PC-3 (cell line): Measurements from ENCODE around the gene EBF4. TPM values are rescaled to one million over a fixed set of nuclear protein-coding genes. Genes with fewer than 3 reads are reported as not detected.

ENCODE experiments used
- ATAC-seq: fragments of 200-7000 bp; cut with Tn5 transposase; 2 replicates; pipeline ENCODE4 v1.9.1; 2020; ENCODE audit warnings: mild to moderate bottlenecking, moderate library complexity
- BruUV-seq: library from RNA; stranded (reverse); fragments of 400-500 nt; replicated peaks from 2 replicates; lab custom pipeline; 2021; lab: Mats Ljungman, UMichigan
- CTCF ChIA-PET: fragments of 300-600 bp; sonication (Branson Sonifier 250); formaldehyde crosslinking; loops from one replicate; lab custom pipeline; 2022; ENCODE audit warnings: antibody characterized with exemption; lab: Charles Lee
- POLR2A ChIA-PET: fragments of 300-600 bp; sonication (Branson Sonifier 250); formaldehyde crosslinking; loops from one replicate; lab custom pipeline; 2022; ENCODE audit warnings: antibody characterized with exemption; ENCODE audit not compliant: unreplicated experiment; lab: Charles Lee
- DNase-seq: peaks from one replicate; pipeline ENCODE4 v3.0.0-alpha.2; 2015
- H2AFZ ChIP-seq: fragments of 300-600 bp; sonication (generic); 2 replicates; pipeline ENCODE4 v1.6.0; 2016; ENCODE audit warnings: antibody characterized with exemption, low read length
- H3F3A ChIP-seq: fragments of 300-600 bp; sonication (generic); one replicate; pipeline ENCODE4 v1.6.0; 2017; ENCODE audit warnings: antibody characterized with exemption, low read length, control low read depth, mild to moderate bottlenecking; ENCODE audit not compliant: unreplicated experiment
- H3K27ac ChIP-seq: fragments of 300-600 bp; sonication (generic); 2 replicates; pipeline ENCODE4 v1.5.1; 2016; ENCODE audit warnings: mild to moderate bottlenecking, low read length
- H3K27me3 ChIP-seq: fragments of 300-600 bp; sonication (generic); 2 replicates; pipeline ENCODE4 v1.6.1; 2016; ENCODE audit warnings: low read length, mixed read lengths
- H3K36me3 ChIP-seq: fragments of 300-600 bp; sonication (generic); 2 replicates; pipeline ENCODE4 v1.6.1; 2016; ENCODE audit warnings: low read depth, mixed run types, low read length, mixed read lengths
- H3K4me1 ChIP-seq: fragments of 300-600 bp; sonication (generic); 2 replicates; pipeline ENCODE4 v1.5.1; 2016; ENCODE audit warnings: low read length; ENCODE audit not compliant: insufficient read depth
- H3K4me2 ChIP-seq: fragments of 300-600 bp; sonication (generic); 2 replicates; pipeline ENCODE4 v1.6.0; 2016; ENCODE audit warnings: low read length
- H3K4me3 ChIP-seq: fragments of 300-600 bp; sonication (generic); 2 replicates; pipeline ENCODE4 v1.5.1; 2016; ENCODE audit warnings: mild to moderate bottlenecking, low read length, mixed read lengths
- H3K79me2 ChIP-seq: fragments of 300-600 bp; sonication (generic); 2 replicates; pipeline ENCODE4 v1.6.1; 2017; ENCODE audit warnings: low read length, mixed read lengths
- H3K9ac ChIP-seq: fragments of 300-600 bp; sonication (generic); 2 replicates; pipeline ENCODE4 v1.6.0; 2016; ENCODE audit warnings: mild to moderate bottlenecking, low read length
- H3K9me2 ChIP-seq: fragments of 300-600 bp; sonication (generic); replicated peaks from 2 replicates; pipeline ENCODE4 v1.6.1; 2016; ENCODE audit warnings: mixed run types, low read length, mixed read lengths
- H3K9me3 ChIP-seq: fragments of 300-600 bp; sonication (generic); 2 replicates; pipeline ENCODE4 v1.6.1; 2016; ENCODE audit warnings: low read length, mixed read lengths
- H4K20me1 ChIP-seq: fragments of 300-600 bp; sonication (generic); 2 replicates; pipeline ENCODE4 v1.6.1; 2016; ENCODE audit warnings: low read length, mixed read lengths
- CTCF ChIP-seq: fragments of 300-600 bp; sonication (generic); conservative IDR thresholded peaks from 2 replicates; pipeline ENCODE4 v1.5.1; 2017; ENCODE audit warnings: antibody characterized with exemption, low read depth, mild to moderate bottlenecking, low read length
- EZH2 ChIP-seq: fragments of 300-600 bp; sonication (generic); IDR thresholded peaks from one replicate; pipeline ENCODE4 v1.6.1; 2017; ENCODE audit warnings: antibody characterized with exemption, mild to moderate bottlenecking, low read length; ENCODE audit not compliant: unreplicated experiment
- EZH2phosphoT487 ChIP-seq: fragments of 300-600 bp; sonication (generic); IDR thresholded peaks from 2 replicates; pipeline ENCODE4 v1.6.1; 2018; ENCODE audit warnings: mild to moderate bottlenecking, antibody characterized with exemption, low read length, borderline replicate concordance
- intact Hi-C: fragments of 100-400 bp; cut with micrococcal nuclease; formaldehyde crosslinking; loops from 2 replicates; pipeline ENCODE4 v1.9.0; 2023
- total RNA-seq: library from RNA; depleted of rRNA; stranded (reverse); fragments of >200 nt; gene quantifications from 2 replicates; pipeline ENCODE4 v1.2.3, GENCODE V29; 2014

Gene EBF4
- total RNA-seq, 1 experiment from 2014 or later: 1.8 TPM

- Histone ChIP-seq H3K9me3 (no peaks in the 10 kb centered on the region), H3K9ac (no peak overlapping the region), H3K27me3 (peaks cover 29% of the 10 kb centered on the region), H3K4me2 (no peak overlapping the region), H3K36me3 (no peaks in the 10 kb centered on the region), H3K4me3 (no peak overlapping the region), H3K27ac (no peak overlapping the region), H3K4me1 (no peaks in the 10 kb centered on the region), H3K79me2 (no peaks in the 10 kb centered on the region), H3K9me2 (no peaks in the 10 kb centered on the region), H4K20me1 (no peaks in the 10 kb centered on the region), H3F3A (no peaks in the 10 kb centered on the region), H2AFZ (no peak overlapping the region)
- POLR2A ChIA-PET: no interaction called here
- CTCF ChIA-PET: no interaction called here
- ATAC-seq: no peak
- intact Hi-C loops: no loop called here
- TF ChIP-seq EZH2: no peak
- no peak for TF ChIP-seq EZH2phosphoT487
- no peak for TF ChIP-seq CTCF
- DNase-seq: no peak
- no TSS peak for BruUV-seq
Measured at GRCh38 chr20:2706688-2707352, 14.2 kb downstream of the EBF4 start.

GRCh38 chr20:2707353-2708072 lies 14.9 kb downstream of the EBF4 start:
- H4K20me1 ChIP-seq: no peaks in the 10 kb centered on the region
- no peaks in the 10 kb centered on the region for H3K9me2 ChIP-seq
- TF ChIP-seq CTCF (no peak), EZH2 (no peak), EZH2phosphoT487 (no peak)
- H3K36me3 ChIP-seq: no peaks in the 10 kb centered on the region
- POLR2A ChIA-PET: no interaction called here
- no peak overlapping the region for H3K27ac ChIP-seq
- BruUV-seq: no TSS peak
- no peaks in the 10 kb centered on the region for H3F3A ChIP-seq
- H3K9ac ChIP-seq: no peak overlapping the region
- H3K4me1 ChIP-seq: no peaks in the 10 kb centered on the region
- no peaks in the 10 kb centered on the region for H3K9me3 ChIP-seq
- CTCF ChIA-PET: no interaction called here
- no peak overlapping the region for H3K4me3 ChIP-seq
- H2AFZ ChIP-seq: no peak overlapping the region
- no peak for DNase-seq
- ATAC-seq: no peak
- H3K4me2 ChIP-seq: no peak overlapping the region
- H3K79me2 ChIP-seq: no peaks in the 10 kb centered on the region
- intact Hi-C loops: no loop called here
- peaks cover 35% of the 10 kb centered on the region for H3K27me3 ChIP-seq

- H3K79me2 ChIP-seq: no peaks in the 10 kb centered on the region
- no peaks in the 10 kb centered on the region for H3F3A ChIP-seq
- no peak overlapping the region for H3K9ac ChIP-seq
- H2AFZ ChIP-seq: no peak overlapping the region
- H3K9me3 ChIP-seq: no peaks in the 10 kb centered on the region
- H3K4me2 ChIP-seq: no peak overlapping the region
- ATAC-seq: no peak
- intact Hi-C loops: no loop called here
- H3K36me3 ChIP-seq: no peaks in the 10 kb centered on the region
- no peak for DNase-seq
- H3K4me1 ChIP-seq: no peaks in the 10 kb centered on the region
- no peak overlapping the region for H3K27ac ChIP-seq
- TF ChIP-seq EZH2phosphoT487: no peak
- no peak for TF ChIP-seq CTCF
- no peak for TF ChIP-seq EZH2
- H3K27me3 ChIP-seq: peaks cover 40% of the 10 kb centered on the region
- H3K4me3 ChIP-seq: no peak overlapping the region
- BruUV-seq: no TSS peak
- CTCF ChIA-PET: no interaction called here
- no peaks in the 10 kb centered on the region for H3K9me2 ChIP-seq
- POLR2A ChIA-PET: no interaction called here
- H4K20me1 ChIP-seq: no peaks in the 10 kb centered on the region
Measured at GRCh38 chr20:2708073-2708415, 15.5 kb downstream of the EBF4 start.
